Smooth muscle cell (in vitro differentiated cells): ENCODE data around the gene TGM3. TPM values are rescaled to one million over a fixed set of nuclear protein-coding genes. Genes with fewer than 3 reads are reported as not detected.

Experiments used
- DNase-seq: peaks from one replicate; lab custom pipeline; 2025; ENCODE audit not compliant: unreplicated experiment; lab: John Stamatoyannopoulos, UW
- H2AFZ ChIP-seq: fragments of 200-600 bp; sonication (generic); 2 replicates; pipeline ENCODE4 v1.6.0; 2016; ENCODE audit warnings: antibody characterized with exemption, low read depth, mild to moderate bottlenecking
- H3F3A ChIP-seq: fragments of 200-600 bp; sonication (generic); 2 replicates; pipeline ENCODE4 v1.6.0; 2017; ENCODE audit warnings: antibody characterized with exemption, low read depth
- H3K27ac ChIP-seq: fragments of 200-600 bp; sonication (generic); 2 replicates; pipeline ENCODE4 v1.5.1; 2016; ENCODE audit warnings: low read depth, mild to moderate bottlenecking
- H3K27me3 ChIP-seq: fragments of 200-600 bp; sonication (generic); 2 replicates; pipeline ENCODE4 v1.6.1; 2016; ENCODE audit warnings: low read depth, mild to moderate bottlenecking
- H3K36me3 ChIP-seq: fragments of 200-600 bp; sonication (generic); 2 replicates; pipeline ENCODE4 v1.5.1; 2016; ENCODE audit warnings: low read depth
- H3K4me1 ChIP-seq: fragments of 200-600 bp; sonication (generic); 2 replicates; pipeline ENCODE4 v1.5.1; 2016; ENCODE audit warnings: low read depth
- H3K4me2 ChIP-seq: fragments of 200-600 bp; sonication (generic); 2 replicates; pipeline ENCODE4 v1.6.0; 2016; ENCODE audit warnings: mild to moderate bottlenecking
- H3K4me3 ChIP-seq: fragments of 200-600 bp; sonication (generic); 2 replicates; pipeline ENCODE4 v1.5.1; 2016; ENCODE audit warnings: mild to moderate bottlenecking
- H3K79me2 ChIP-seq: fragments of 200-600 bp; sonication (generic); 2 replicates; pipeline ENCODE4 v1.6.0; 2016; ENCODE audit warnings: low read depth, mild to moderate bottlenecking
- H3K9ac ChIP-seq: fragments of 200-600 bp; sonication (generic); 2 replicates; pipeline ENCODE4 v1.6.0; 2016; ENCODE audit warnings: low read depth
- H3K9me3 ChIP-seq: fragments of 200-600 bp; sonication (generic); replicated peaks from 2 replicates; pipeline ENCODE4 v1.5.1; 2016; ENCODE audit warnings: low read depth
- H4K20me1 ChIP-seq: fragments of 200-600 bp; sonication (generic); 2 replicates; pipeline ENCODE4 v1.6.0; 2016; ENCODE audit warnings: low read depth
- WGBS: methylation state at CpG from one replicate; pipeline ENCODE4 v1.1.7; 2016; ENCODE audit warnings: low lambda C conversion rate; 5-methylcytosine and 5-hydroxymethylcytosine counted together
- polyA plus RNA-seq: library from polyadenylated mRNA; unstranded; fragments of >200 nt; fragmentation: Nextera tagmentation; extraction: Ambion mirVana; gene quantifications from 2 replicates; pipeline ENCODE4 v1.2.1, GENCODE V29; 2016
- total RNA-seq: library from RNA; depleted of rRNA; stranded (reverse); fragments of >200 nt; gene quantifications from 2 replicates; pipeline ENCODE4 v1.2.3, GENCODE V29; 2014
- TF ChIP-seq, protein P1 (sequence below): fragments of 200-600 bp; sonication (generic); IDR thresholded peaks from 2 replicates; pipeline ENCODE4 v1.5.1; 2017; ENCODE audit warnings: borderline replicate concordance, mild to moderate bottlenecking, antibody characterized with exemption; ENCODE audit not compliant: insufficient read depth, poor library complexity, severe bottlenecking

Gene TGM3
- total and polyA plus RNA-seq, 2 experiments from 2014 or later = 0.43 to 0.54 TPM

DNA sequence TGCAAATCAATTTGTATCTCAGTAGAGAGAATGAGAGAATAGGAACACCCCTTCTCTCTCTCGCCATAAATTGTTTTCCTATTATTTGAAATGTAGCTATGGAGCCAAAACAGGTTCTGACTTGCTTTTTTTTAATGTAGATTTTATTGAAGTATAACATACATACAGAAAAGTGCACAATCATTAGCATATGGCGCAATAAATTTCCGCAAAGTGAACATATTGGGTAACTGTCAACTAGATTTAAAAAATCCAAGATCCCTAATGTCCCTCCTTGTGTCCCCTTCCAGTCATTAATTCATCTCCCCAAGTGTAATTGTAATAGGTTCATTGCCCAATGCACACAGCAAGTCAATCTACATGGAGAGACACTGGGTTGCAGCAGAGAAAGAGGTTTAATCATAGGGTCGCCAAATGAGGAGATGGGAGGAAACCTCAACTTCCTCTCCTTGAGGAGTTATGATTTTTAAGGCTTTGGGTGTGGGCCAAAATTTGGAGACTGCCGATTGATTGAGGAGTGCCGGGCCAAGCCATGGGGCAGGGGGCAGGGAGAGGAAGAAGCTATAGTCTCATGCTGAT is 43.3 kb upstream of the TGM3 start:
- H2AFZ ChIP-seq = no peak overlapping the region
- TF ChIP-seq, protein P1, sequence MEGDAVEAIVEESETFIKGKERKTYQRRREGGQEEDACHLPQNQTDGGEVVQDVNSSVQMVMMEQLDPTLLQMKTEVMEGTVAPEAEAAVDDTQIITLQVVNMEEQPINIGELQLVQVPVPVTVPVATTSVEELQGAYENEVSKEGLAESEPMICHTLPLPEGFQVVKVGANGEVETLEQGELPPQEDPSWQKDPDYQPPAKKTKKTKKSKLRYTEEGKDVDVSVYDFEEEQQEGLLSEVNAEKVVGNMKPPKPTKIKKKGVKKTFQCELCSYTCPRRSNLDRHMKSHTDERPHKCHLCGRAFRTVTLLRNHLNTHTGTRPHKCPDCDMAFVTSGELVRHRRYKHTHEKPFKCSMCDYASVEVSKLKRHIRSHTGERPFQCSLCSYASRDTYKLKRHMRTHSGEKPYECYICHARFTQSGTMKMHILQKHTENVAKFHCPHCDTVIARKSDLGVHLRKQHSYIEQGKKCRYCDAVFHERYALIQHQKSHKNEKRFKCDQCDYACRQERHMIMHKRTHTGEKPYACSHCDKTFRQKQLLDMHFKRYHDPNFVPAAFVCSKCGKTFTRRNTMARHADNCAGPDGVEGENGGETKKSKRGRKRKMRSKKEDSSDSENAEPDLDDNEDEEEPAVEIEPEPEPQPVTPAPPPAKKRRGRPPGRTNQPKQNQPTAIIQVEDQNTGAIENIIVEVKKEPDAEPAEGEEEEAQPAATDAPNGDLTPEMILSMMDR = no peak
- H3K36me3 ChIP-seq = no peaks in the 10 kb centered on the region
- H3K9me3 ChIP-seq = no peaks in the 10 kb centered on the region
- no peaks in the 10 kb centered on the region for H3K27me3 ChIP-seq
- no peaks in the 10 kb centered on the region for H3F3A ChIP-seq
- WGBS = 93% methylated on average over 6 of the region's 6 CpGs
- H3K27ac ChIP-seq = no peak overlapping the region
- no peaks in the 10 kb centered on the region for H3K4me1 ChIP-seq
- H3K9ac ChIP-seq = no peak overlapping the region
- H4K20me1 ChIP-seq = no peaks in the 10 kb centered on the region
- H3K79me2 ChIP-seq = no peaks in the 10 kb centered on the region
- no peak overlapping the region for H3K4me3 ChIP-seq
- no peak overlapping the region for H3K4me2 ChIP-seq
- DNase-seq = no peak

DNA sequence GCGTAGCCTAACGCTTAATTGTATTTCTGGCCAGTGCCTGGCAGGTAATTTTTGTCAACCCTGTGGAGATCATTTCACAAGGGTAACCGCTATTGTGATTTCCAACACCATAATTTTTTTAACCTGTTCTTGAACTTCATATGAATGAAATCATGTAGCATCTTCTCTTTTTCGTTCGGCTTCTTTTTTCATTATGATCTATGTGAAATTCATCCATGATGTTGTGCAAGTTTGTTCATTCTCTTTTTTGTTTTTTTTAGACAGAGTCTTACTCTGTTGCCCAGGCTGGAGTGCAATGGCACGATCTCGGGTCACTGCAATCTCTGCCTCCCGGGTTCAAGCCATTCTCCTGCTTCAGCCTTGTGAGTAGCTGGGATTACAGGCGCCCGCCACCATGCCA is 42.5 kb upstream of the TGM3 start:
- H4K20me1 ChIP-seq = no peaks in the 10 kb centered on the region
- H3K4me2 ChIP-seq = no peak overlapping the region
- H3K79me2 ChIP-seq = no peaks in the 10 kb centered on the region
- no peak overlapping the region for H3K27ac ChIP-seq
- H3K4me3 ChIP-seq = no peak overlapping the region
- no peaks in the 10 kb centered on the region for H3K36me3 ChIP-seq
- no peak overlapping the region for H3K9ac ChIP-seq
- no peak for DNase-seq
- no peaks in the 10 kb centered on the region for H3K9me3 ChIP-seq
- no peaks in the 10 kb centered on the region for H3K27me3 ChIP-seq
- H3K4me1 ChIP-seq = no peaks in the 10 kb centered on the region
- TF ChIP-seq, protein P1 = no peak
- H2AFZ ChIP-seq = no peak overlapping the region
- H3F3A ChIP-seq = no peaks in the 10 kb centered on the region
- 91% methylated on average over 10 of the region's 10 CpGs for WGBS

DNA sequence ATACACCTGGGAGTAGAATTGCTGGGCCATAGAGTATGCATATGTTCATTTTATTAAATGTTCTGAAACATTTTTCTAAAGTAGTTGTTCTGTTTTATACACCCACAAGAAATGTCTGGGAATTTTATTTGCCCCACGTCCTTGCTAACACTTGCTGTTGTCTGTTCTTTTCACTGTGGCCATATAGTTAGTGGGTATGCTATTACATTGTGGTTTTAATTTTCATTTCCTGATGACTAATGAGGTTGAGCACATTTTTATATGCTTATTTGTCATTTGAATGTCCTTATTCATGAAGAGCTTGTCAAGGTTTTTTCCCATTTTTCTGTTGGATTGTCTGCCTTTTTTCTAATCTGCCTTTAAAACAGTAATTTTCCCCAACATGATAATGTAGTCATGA is 41.5 kb upstream of the TGM3 start:
- WGBS = 83% methylated on average over 1 of the region's 1 CpG
- Histone ChIP-seq H3K27ac (no peak overlapping the region), H3K9me3 (no peaks in the 10 kb centered on the region)

More for the DNA sequence above, 41.5 kb upstream of the TGM3 start:
- TF ChIP-seq, protein P1 = no peak
- no peak for DNase-seq
- H3K4me3 ChIP-seq = no peak overlapping the region
- no peaks in the 10 kb centered on the region for H3K79me2 ChIP-seq
- no peak overlapping the region for H2AFZ ChIP-seq
- H3K27me3 ChIP-seq = no peaks in the 10 kb centered on the region
- H3F3A ChIP-seq = no peaks in the 10 kb centered on the region
- no peaks in the 10 kb centered on the region for H3K36me3 ChIP-seq
- no peaks in the 10 kb centered on the region for H3K4me1 ChIP-seq
- H3K4me2 ChIP-seq = no peak overlapping the region
- no peak overlapping the region for H3K9ac ChIP-seq
- H4K20me1 ChIP-seq = no peaks in the 10 kb centered on the region
